GM10266 (cell line): Measurements from ENCODE around the gene DPYSL3.

Experiments
- DNase-seq: peaks from one replicate; pipeline ENCODE4 v3.0.0; 2012; ENCODE audit errors: extremely low spot score
- TF ChIP-seq, protein P1 (sequence below): IDR thresholded peaks from 2 replicates; pipeline ENCODE4 v1.5.1; 2012; ENCODE audit warnings: mild to moderate bottlenecking, low read depth; ENCODE audit not compliant: control insufficient read depth, insufficient read depth; ENCODE audit errors: missing control alignments

The DPYSL3 gene

DNA sequence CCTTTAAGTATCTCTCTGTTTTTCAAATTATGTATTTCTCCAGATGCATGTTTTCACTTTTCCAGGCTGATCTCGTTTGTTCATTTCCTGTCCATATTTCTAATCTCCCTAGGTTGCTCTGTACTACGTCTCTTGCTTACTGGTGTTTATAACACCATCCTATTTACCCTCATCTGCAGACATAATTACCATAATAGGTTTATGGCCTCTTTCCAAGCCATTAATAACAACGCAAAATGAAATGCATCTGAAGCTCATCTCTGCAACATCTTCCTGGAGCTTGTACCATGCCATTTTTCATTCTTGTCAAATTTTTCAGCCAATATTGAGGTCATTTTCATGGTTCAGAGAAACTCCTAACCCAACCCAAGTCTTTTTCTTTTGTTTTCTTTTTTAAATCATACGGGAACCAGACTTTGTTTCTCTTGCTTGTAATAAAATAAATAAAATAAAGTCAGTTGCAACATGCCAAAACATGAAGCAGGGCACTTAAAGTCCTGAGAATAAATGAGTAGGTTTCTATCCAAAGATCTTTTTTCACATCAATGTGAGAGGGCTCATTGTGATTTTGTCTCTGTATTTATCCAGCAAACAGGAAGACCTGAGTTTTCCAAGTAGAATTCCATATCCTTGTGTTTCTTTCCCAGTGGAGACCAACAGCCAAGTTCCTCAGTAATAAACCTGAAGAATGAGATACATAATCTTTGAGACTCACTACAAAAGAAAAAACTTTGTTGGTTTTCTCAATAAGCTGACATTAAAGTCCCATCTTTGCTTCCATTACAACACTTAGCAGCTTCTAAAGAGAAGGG, 37.0 kb downstream of the DPYSL3 start:
- DNase-seq: no peak
- TF ChIP-seq, protein P1, sequence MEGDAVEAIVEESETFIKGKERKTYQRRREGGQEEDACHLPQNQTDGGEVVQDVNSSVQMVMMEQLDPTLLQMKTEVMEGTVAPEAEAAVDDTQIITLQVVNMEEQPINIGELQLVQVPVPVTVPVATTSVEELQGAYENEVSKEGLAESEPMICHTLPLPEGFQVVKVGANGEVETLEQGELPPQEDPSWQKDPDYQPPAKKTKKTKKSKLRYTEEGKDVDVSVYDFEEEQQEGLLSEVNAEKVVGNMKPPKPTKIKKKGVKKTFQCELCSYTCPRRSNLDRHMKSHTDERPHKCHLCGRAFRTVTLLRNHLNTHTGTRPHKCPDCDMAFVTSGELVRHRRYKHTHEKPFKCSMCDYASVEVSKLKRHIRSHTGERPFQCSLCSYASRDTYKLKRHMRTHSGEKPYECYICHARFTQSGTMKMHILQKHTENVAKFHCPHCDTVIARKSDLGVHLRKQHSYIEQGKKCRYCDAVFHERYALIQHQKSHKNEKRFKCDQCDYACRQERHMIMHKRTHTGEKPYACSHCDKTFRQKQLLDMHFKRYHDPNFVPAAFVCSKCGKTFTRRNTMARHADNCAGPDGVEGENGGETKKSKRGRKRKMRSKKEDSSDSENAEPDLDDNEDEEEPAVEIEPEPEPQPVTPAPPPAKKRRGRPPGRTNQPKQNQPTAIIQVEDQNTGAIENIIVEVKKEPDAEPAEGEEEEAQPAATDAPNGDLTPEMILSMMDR: no peak

DNA sequence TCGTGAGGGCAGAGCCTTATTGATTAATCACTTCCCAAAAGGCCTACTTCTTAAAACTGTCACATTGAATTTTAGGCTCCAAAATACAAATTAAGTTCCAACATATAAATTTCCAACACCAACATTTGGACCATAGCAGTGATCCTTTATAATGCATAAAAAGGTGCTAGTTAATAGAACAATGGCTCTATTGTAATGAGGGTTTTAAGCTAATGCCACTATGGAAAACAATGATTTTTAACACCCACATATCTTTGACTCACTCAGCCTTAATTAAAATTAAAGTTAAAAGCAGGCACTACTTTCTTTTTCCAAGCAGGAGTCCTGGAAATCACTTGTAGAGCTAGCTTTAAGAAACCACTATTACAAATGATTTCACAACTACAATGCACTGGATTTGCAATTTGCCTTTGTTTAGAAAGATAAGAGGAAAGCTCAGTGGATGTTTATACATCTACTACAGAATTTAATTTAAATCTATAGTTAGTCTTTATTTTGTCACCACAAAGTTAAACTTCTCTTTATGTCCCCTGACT, 41.8 kb downstream of the DPYSL3 start:
- TF ChIP-seq, protein P1: no peak
- no peak for DNase-seq

DNA sequence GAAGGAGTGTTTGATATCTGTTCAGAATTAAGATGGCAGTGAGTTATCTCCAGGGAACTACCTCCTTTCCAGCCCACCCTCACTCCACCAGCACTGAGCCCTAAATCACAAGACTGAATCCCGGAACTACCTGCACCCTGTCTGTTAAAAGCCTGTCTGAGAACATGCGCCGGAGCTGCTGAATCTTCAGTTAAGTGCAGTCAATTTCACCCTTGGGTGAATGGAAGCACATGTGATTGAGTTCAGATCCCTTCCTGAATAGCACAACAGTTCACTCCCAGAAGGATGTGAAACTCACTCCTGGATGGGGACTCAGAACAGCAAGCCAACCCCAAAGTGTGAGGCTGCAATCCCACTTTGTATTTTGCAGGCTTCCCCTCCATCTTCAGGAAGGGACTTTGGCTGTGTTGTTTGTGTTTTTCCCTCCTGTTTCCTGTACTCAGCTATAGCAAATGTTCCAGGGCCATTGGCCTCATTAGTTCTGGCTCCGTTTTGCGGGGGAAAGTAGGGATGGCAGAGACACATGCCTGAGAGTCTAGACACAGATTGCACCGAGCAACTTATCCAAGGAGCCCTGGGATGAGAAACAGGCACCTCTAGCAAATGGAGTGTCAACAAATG, 43.4 kb downstream of the DPYSL3 start:
- TF ChIP-seq, protein P1: no peak

DNA sequence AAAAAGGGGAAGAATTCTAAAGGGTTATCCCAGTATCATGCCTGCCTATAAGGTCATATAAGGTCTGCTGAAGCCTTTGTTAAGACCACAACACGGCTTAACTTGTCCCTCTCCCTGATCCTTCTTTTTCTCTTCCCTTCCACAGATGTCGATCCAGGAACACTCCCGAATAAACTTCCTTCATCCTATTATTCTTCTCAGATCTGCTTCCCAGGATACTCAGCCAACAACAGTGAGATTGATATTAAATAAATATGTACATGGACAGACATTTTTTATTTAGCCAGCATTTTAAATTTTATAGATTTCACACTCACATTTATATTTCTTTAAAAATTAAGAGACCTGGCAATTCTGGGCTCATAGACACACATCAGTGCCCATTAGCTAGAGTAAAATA, 44.1 kb downstream of the DPYSL3 start:
- DNase-seq: no peak
- TF ChIP-seq, protein P1: no peak

More for the DNA sequence above, 43.4 kb downstream of the DPYSL3 start:
- no peak for DNase-seq

DNA sequence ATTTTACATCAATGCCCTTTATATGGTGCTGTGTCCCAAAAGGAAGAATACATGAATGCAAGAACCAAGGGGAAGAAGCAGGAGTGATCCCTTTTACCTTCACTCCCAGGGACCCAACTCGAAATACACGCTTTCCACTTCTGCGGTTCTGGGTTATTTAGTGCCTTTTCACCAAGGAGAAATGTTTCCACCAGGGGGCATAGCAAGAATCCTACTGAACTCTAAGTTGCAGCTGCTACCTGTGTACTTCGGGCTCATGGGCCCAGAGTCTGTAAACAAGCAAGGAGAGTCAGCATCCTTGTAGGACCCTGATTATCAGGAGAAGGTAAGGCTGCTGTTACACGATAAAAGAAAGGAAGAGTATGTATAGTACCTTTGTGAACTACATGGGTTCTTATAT, 45.7 kb downstream of the DPYSL3 start:
- TF ChIP-seq, protein P1: no peak
- DNase-seq: peak; percentile 40

DNA sequence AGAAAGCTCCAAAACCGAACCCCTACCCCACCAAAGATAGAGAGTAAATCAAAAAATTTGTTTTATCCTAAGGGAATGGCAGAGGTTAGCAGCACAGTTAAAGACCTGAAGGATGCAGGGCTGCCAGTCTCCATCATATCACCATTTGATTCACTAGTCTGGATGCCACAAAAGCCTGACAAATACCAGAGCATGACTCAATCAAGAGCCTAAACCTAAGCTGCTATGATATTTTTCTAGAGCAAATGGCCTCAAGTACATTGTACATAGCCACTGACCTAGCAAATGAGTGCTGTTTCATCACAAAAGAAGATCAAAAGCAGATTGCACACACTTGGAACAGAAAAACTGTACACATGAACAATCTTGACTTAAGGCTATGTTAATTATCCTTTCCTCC, 48.0 kb downstream of the DPYSL3 start:
- no peak for DNase-seq
- TF ChIP-seq, protein P1: no peak

DNA sequence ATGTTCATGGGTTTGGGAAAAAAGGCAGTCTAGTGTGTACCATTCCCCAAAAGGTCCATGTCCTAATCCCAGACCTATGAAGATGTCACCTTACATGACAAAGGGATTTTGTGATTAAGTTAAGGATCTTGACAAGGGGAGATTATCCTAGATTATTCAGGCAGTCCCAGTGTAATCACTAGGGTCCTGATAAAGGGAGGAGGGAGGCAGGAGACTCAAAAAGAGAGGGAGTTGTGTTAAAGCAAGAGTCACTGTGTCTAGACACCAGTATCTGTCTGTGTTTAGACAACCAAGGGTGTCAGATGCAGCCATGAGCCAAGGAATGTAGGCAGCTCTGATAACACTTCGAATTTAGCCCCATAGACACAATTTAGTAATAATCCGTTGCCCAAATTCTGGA, 49.5 kb downstream of the DPYSL3 start:
- no peak for DNase-seq
- TF ChIP-seq, protein P1: no peak
